Right renal cortex interstitium (tissue), 3 donors: ENCODE results near the gene KIFAP3. TPM values are rescaled to one million over a fixed set of nuclear protein-coding genes. Genes with fewer than 3 reads are reported as not detected.
"Not testable (repeated sequence)": the region's sequence is repeated elsewhere in the genome, so short reads cannot be mapped to it uniquely, and the experiment has no call there.

Source experiments
- DNase-seq, 3 donors: peaks; one replicate each; pipeline ENCODE4 v3.0.0-alpha.2; 2013; ENCODE audit warnings: low read depth in 3 of 3, low spot score in 2 of 3
- polyA plus RNA-seq, 3 donors: library from polyadenylated mRNA; unstranded; fragments of 120-200 nt; gene quantifications; one replicate each; pipeline ENCODE4 v1.2.1, GENCODE V29; 2013; ENCODE audit not compliant: insufficient read length in 3 of 3

KIFAP3 gene
- polyA plus RNA-seq, 3 donors: 49.7 to 51.8 (median 50.6) TPM

GRCh38 chr1:169892927-169893644 is 181.4 kb downstream of the KIFAP3 start:
- DNase-seq: peak; percentile 26 to 53 (median 36)

- DNase-seq: no peak
Observed at GRCh38 chr1:169892176-169892926, 182.1 kb downstream of the KIFAP3 start.

GRCh38 chr1:169891539-169891885 is 183.0 kb downstream of the KIFAP3 start:
- peak in 1 of 3 donors; percentile 20 for DNase-seq

- peak in 2 of 3 donors; percentile 32 to 38 for DNase-seq
Observed at GRCh38 chr1:169890761-169891538, 183.5 kb downstream of the KIFAP3 start.

- no peak for DNase-seq
Observed at GRCh38 chr1:169889871-169890270, 184.6 kb downstream of the KIFAP3 start.

GRCh38 chr1:169886931-169887330 is 187.6 kb downstream of the KIFAP3 start:
- no peak for DNase-seq

- DNase-seq: no peak
Observed at GRCh38 chr1:169886422-169886821, 188.1 kb downstream of the KIFAP3 start.

GRCh38 chr1:169885207-169885606 is 189.3 kb downstream of the KIFAP3 start:
- DNase-seq: no peak

GRCh38 chr1:169884634-169885033 is 189.9 kb downstream of the KIFAP3 start:
- DNase-seq: no peak

- no peak for DNase-seq
Observed at GRCh38 chr1:169882039-169882511, 192.4 kb downstream of the KIFAP3 start.

- DNase-seq: no peak
Observed at GRCh38 chr1:169879034-169879840, 195.3 kb downstream of the KIFAP3 start.

- DNase-seq: no peak
Observed at GRCh38 chr1:169878498-169878897, 196.0 kb downstream of the KIFAP3 start.

- no peak for DNase-seq
Observed at GRCh38 chr1:169877800-169878491, 196.5 kb downstream of the KIFAP3 start.

GRCh38 chr1:169874229-169874628 is 200.3 kb downstream of the KIFAP3 start:
- DNase-seq: no peak

- DNase-seq: no peak
Observed at GRCh38 chr1:169873582-169874199, 200.8 kb downstream of the KIFAP3 start.

- DNase-seq: no peak
Observed at GRCh38 chr1:169872906-169873305, 201.6 kb downstream of the KIFAP3 start.

- not testable (repeated sequence) for DNase-seq
Observed at GRCh38 chr1:169871988-169872387, 202.5 kb downstream of the KIFAP3 start.
